ENCODE measurements around the gene TSPY9.
"Not testable (repeated sequence)": the region's sequence is repeated elsewhere in the genome, so short reads cannot be mapped to it uniquely, and the experiment has no call there.

Gene TSPY9

DNA sequence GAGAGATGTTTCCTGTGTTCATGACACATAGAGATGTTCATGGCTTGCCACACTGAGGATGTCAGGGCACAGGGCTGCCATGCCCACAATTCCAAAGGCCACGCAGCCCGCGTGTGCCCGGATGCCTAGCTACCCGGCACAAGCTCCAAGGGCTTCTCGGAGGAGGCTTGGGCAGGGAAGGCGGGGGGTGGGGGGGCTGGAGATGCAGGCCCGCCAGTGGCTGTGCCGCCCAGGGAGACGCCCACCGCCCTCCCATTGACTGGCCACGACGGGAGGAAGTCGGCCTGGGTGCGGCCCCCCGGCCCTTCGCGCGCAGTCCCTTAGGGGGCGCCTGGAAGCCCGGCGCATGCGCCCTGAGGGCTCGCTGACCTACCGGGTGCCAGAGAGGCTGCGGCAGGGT lies at the start of gene TSPY9:
TSPY9 (plus strand) TSS at position 301 of the 400 bp plus-strand sequence; CDS start at position 347, 46 bp downstream.
- H3K9ac ChIP-seq (ENCODE audit: low read depth, low read length); H3K36me3 ChIP-seq (ENCODE audit: insufficient read depth, low read length); H3K9me3 ChIP-seq (ENCODE audit: control insufficient read depth, insufficient read depth, low read length); H3K4me1 ChIP-seq (ENCODE audit: insufficient read depth, low read length): not testable (repeated sequence)

DNA sequence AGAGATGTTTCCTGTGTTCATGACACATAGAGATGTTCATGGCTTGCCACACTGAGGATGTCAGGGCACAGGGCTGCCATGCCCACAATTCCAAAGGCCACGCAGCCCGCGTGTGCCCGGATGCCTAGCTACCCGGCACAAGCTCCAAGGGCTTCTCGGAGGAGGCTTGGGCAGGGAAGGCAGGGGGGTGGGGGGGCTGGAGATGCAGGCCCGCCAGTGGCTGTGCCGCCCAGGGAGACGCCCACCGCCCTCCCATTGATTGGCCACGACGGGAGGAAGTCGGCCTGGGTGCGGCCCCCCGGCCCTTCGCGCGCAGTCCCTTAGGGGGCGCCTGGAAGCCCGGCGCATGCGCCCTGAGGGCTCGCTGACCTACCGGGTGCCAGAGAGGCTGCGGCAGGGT lies 20.4 kb upstream of the TSPY9 start, which contains the start of gene TSPY1:
TSPY1 (plus strand) TSS at position 301 of the 400 bp plus-strand sequence; CDS start at position 347, 46 bp downstream.
- H3K9ac ChIP-seq (ENCODE audit: low read depth, low read length); H3K4me1 ChIP-seq (ENCODE audit: insufficient read depth, low read length); H3K9me3 ChIP-seq (ENCODE audit: control insufficient read depth, insufficient read depth, low read length); H3K36me3 ChIP-seq (ENCODE audit: insufficient read depth, low read length): not testable (repeated sequence)

DNA sequence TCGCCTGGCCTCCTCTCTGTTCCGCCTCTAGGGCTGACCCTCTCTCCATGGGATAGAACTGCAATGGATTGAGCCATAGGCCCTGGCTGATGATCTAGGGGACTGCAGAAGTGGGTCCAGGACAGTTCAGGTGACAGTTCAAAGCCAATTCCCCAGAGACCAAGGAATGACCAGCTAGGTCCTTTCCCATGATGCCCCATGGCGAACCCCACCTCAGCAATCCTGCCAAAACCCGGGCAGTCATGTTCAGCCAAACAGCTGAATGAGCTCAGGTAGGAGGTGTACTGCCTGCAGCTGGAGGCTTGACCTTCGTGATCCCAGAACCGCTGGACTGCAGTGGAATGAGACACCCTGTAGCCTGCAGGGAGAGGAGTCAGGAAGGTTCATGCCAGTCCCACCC lies 17.3 kb downstream of the TSPY9 start:
- H3K4me1 ChIP-seq (ENCODE audit: insufficient read depth, low read length); H3K9ac ChIP-seq (ENCODE audit: low read depth, low read length); H3K9me3 ChIP-seq (ENCODE audit: control insufficient read depth, insufficient read depth, low read length); H3K36me3 ChIP-seq (ENCODE audit: insufficient read depth, low read length): not testable (repeated sequence)

DNA sequence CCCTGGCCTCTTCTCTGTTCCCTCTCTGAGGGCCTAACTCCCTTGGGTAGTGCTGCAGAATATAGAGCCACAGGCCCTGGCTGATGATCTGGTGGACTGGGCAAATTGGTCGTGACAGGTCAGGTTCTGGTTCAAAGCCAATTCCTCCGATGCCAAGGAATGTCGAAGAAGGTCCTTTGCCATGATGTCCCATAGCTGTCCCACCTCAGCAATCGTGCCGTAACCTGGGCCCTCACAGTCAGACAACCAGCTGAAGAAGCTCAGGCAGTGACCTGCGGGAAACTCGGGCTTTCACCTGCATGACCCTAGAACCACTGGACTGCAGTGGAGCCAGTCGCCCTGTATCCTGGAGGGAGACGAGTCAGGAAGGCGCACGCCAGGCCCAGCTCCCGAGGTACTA lies 29.2 kb downstream of the TSPY9 start:
- H3K9me3 ChIP-seq (ENCODE audit: control insufficient read depth, insufficient read depth, low read length); H3K9ac ChIP-seq (ENCODE audit: low read depth, low read length); H3K36me3 ChIP-seq (ENCODE audit: insufficient read depth, low read length); H3K4me1 ChIP-seq (ENCODE audit: insufficient read depth, low read length): not testable (repeated sequence)

DNA sequence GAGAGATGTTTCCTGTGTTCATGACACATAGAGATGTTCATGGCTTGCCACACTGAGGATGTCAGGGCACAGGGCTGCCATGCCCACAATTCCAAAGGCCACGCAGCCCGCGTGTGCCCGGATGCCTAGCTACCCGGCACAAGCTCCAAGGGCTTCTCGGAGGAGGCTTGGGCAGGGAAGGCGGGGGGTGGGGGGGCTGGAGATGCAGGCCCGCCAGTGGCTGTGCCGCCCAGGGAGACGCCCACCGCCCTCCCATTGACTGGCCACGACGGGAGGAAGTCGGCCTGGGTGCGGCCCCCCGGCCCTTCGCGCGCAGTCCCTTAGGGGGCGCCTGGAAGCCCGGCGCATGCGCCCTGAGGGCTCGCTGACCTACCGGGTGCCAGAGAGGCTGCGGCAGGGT lies 40.5 kb downstream of the TSPY9 start, which contains the start of gene TSPY10:
TSPY10 (plus strand) TSS at position 301 of the 400 bp plus-strand sequence; CDS start at position 347, 46 bp downstream.
- not testable (repeated sequence) for H3K9ac ChIP-seq (ENCODE audit: low read depth, low read length)

More for the DNA sequence above, 40.5 kb downstream of the TSPY9 start, which contains the start of gene TSPY10:
- H3K9me3 ChIP-seq (ENCODE audit: control insufficient read depth, insufficient read depth, low read length); H3K36me3 ChIP-seq (ENCODE audit: insufficient read depth, low read length); H3K4me1 ChIP-seq (ENCODE audit: insufficient read depth, low read length): not testable (repeated sequence)

Measured in ES-I3 (cell line).